Measurements from ENCODE around the gene TMEM221.

DNA sequence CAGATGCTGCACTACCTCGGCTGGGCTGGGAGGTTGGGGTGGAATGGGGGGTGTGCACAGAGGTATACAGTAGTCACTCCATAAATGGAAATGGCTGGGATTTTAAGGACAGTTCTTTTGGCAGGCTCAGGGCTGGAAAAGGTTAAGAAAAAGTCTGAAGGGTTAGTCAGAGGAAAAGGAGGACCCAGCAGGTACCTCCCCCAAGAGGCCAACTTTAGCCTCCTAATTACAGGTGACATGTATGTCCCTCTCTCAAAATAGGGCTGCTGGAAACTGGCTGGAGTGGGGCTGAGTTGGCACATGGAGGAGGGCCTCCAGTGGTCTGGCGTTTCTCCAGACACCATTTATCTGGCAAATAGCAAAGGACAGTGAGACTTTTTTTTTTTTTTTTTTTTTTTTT is 55.5 kb downstream of the TMEM221 start:
- TF ChIP-seq, protein P1, sequence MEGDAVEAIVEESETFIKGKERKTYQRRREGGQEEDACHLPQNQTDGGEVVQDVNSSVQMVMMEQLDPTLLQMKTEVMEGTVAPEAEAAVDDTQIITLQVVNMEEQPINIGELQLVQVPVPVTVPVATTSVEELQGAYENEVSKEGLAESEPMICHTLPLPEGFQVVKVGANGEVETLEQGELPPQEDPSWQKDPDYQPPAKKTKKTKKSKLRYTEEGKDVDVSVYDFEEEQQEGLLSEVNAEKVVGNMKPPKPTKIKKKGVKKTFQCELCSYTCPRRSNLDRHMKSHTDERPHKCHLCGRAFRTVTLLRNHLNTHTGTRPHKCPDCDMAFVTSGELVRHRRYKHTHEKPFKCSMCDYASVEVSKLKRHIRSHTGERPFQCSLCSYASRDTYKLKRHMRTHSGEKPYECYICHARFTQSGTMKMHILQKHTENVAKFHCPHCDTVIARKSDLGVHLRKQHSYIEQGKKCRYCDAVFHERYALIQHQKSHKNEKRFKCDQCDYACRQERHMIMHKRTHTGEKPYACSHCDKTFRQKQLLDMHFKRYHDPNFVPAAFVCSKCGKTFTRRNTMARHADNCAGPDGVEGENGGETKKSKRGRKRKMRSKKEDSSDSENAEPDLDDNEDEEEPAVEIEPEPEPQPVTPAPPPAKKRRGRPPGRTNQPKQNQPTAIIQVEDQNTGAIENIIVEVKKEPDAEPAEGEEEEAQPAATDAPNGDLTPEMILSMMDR (IDR thresholded peaks at IDR 0.05; ENCODE audit: low read length) = no peak
- no peak for TF ChIP-seq EZH2 (IDR thresholded peaks at IDR 0.05; ENCODE audit: borderline replicate concordance, low read length)

Measured in OCI-LY1 (cell line).